HepG2 (cell line): ENCODE measurements around the gene ATXN1L. TPM values are rescaled to one million over a fixed set of nuclear protein-coding genes. Genes with fewer than 3 reads are reported as not detected.
A peak's percentile ranks its signal among the peaks of the same experiment; 100 is the strongest.

Source experiments
- IKZF5 ChIP-seq: IDR thresholded peaks from 2 replicates; pipeline ENCODE4 v1.6.1; 2018; ENCODE audit warnings: missing genetic modification reagents, mild to moderate bottlenecking, missing compliant biosample characterization
- IRF9 ChIP-seq: sonication (generic); formaldehyde crosslinking; IDR thresholded peaks from 2 replicates; pipeline ENCODE4 v1.8.0; 2022; ENCODE audit warnings: missing genetic modification reagents, mild to moderate bottlenecking, borderline replicate concordance
- KAT2B ChIP-seq: fragments of 150-350 bp; IDR thresholded peaks from 2 replicates; pipeline ENCODE4 v1.6.1; 2014; ENCODE audit warnings: low read depth, low read length, borderline replicate concordance
- KDM3A ChIP-seq: IDR thresholded peaks from 2 replicates; pipeline ENCODE4 v1.6.1; 2018; ENCODE audit warnings: low read depth, missing compliant biosample characterization
- NFATC3 ChIP-seq: sonication (generic); formaldehyde crosslinking; IDR thresholded peaks from 2 replicates; pipeline ENCODE4 v1.5.1; 2020; ENCODE audit warnings: mild to moderate bottlenecking, missing genetic modification reagents
- NFYB ChIP-seq: sonication (generic); formaldehyde crosslinking; IDR thresholded peaks from 2 replicates; pipeline ENCODE4 v1.4.0; 2020; ENCODE audit warnings: missing genetic modification reagents
- PCBP2 ChIP-seq: fragments of 200-400 bp; formaldehyde crosslinking; optimal IDR thresholded peaks from 2 replicates; pipeline ENCODE3; 2018; ENCODE audit warnings: low read length, low read depth; ENCODE audit not compliant: poor library complexity, severe bottlenecking
- RFXAP ChIP-seq: sonication (generic); formaldehyde crosslinking; IDR thresholded peaks from 2 replicates; pipeline ENCODE4 v1.4.0; 2020; ENCODE audit warnings: missing genetic modification reagents, borderline replicate concordance
- SMARCC2 ChIP-seq: fragments of 450-650 bp; IDR thresholded peaks from 2 replicates; pipeline ENCODE4 v1.6.1; 2017; ENCODE audit warnings: antibody characterized with exemption, mild to moderate bottlenecking
- TCF12 ChIP-seq, 2 experiments: fragments of 450-650 bp in 1 of 2; sonication (generic) in 1 of 2; formaldehyde crosslinking in 1 of 2; IDR thresholded peaks; 2 replicates each; pipeline versions ENCODE4 v1.6.1 to v1.8.0; 2017 to 2022; ENCODE audit warnings: antibody characterized with exemption in 1 of 2, mild to moderate bottlenecking in 1 of 2, missing genetic modification reagents in 1 of 2, moderate library complexity in 1 of 2
- THAP7 ChIP-seq: sonication (generic); formaldehyde crosslinking; IDR thresholded peaks from 2 replicates; pipeline ENCODE4 v1.8.1; 2023; ENCODE audit warnings: mild to moderate bottlenecking, missing genetic modification reagents
- ZNF331 ChIP-seq: sonication (generic); formaldehyde crosslinking; IDR thresholded peaks from 2 replicates; pipeline ENCODE4 v1.4.0; 2020; ENCODE audit warnings: missing genetic modification reagents
- ZNF337 ChIP-seq: sonication (generic); formaldehyde crosslinking; IDR thresholded peaks from 2 replicates; pipeline ENCODE4 v1.5.1; 2020; ENCODE audit warnings: missing genetic modification reagents, low read depth, mild to moderate bottlenecking, borderline replicate concordance
- ZNF567 ChIP-seq: sonication (generic); formaldehyde crosslinking; IDR thresholded peaks from 2 replicates; pipeline ENCODE4 v1.8.1; 2023; ENCODE audit warnings: mild to moderate bottlenecking, missing genetic modification reagents, borderline replicate concordance
- ZNF570 ChIP-seq: sonication (generic); formaldehyde crosslinking; IDR thresholded peaks from 2 replicates; pipeline ENCODE4 v1.4.0; 2020; ENCODE audit warnings: mild to moderate bottlenecking, missing genetic modification reagents, borderline replicate concordance
- ZNF607 ChIP-seq: sonication (generic); formaldehyde crosslinking; IDR thresholded peaks from 2 replicates; pipeline ENCODE4 v1.5.1; 2020; ENCODE audit warnings: missing genetic modification reagents, mild to moderate bottlenecking, borderline replicate concordance
- ZNF775 ChIP-seq: sonication (generic); formaldehyde crosslinking; IDR thresholded peaks from 2 replicates; pipeline ENCODE4 v1.4.0; 2020; ENCODE audit warnings: missing genetic modification reagents, mild to moderate bottlenecking, moderate library complexity, borderline replicate concordance
- ZNF841 ChIP-seq: sonication (generic); formaldehyde crosslinking; IDR thresholded peaks from 2 replicates; pipeline ENCODE4 v1.8.1; 2023; ENCODE audit warnings: missing genetic modification reagents, borderline replicate concordance
- polyA plus RNA-seq, 8 experiments: library from polyadenylated mRNA; depleted of rRNA in 3 of 8; stranded (reverse) in 7 of 8; unstranded in 1 of 8; fragments of >200 nt; fragmentation: Illumina TruSeq in 4 of 8; extraction: Trizol in 4 of 8; gene quantifications; 2 replicates each; pipeline versions ENCODE4 v1.2.1 to v1.2.3, GENCODE V29; 2011 to 2016; ENCODE audit warnings: low read depth in 4 of 8, missing spikeins in 1 of 8, mixed read lengths in 1 of 8; ENCODE audit not compliant: insufficient read depth in 1 of 8
- total RNA-seq, 5 experiments: library from RNA; depleted of rRNA; stranded (reverse); fragments of >200 nt; fragmentation: Illumina TruSeq; extraction: Trizol; gene quantifications; 2 replicates each; pipeline ENCODE4 v1.2.3, GENCODE V29; 2016; ENCODE audit warnings: low read depth in 1 of 5
- TF ChIP-seq, protein P1 (sequence below): sonication (generic); formaldehyde crosslinking; IDR thresholded peaks from 2 replicates; pipeline ENCODE4 v1.5.0; 2020; ENCODE audit warnings: mild to moderate bottlenecking, missing genetic modification reagents
- TF ChIP-seq, protein P2 (sequence below): sonication (generic); formaldehyde crosslinking; IDR thresholded peaks from 2 replicates; pipeline ENCODE4 v1.4.0; 2020; ENCODE audit warnings: mild to moderate bottlenecking, missing genetic modification reagents
- TF ChIP-seq, protein P3 (sequence below): sonication (generic); formaldehyde crosslinking; IDR thresholded peaks from 2 replicates; pipeline ENCODE4 v1.5.1; 2020; ENCODE audit warnings: missing genetic modification reagents, mild to moderate bottlenecking, borderline replicate concordance

Gene ATXN1L
- total and polyA plus RNA-seq, 2 of the 13 experiments (the other 11 are each of a cell fraction or from before 2014, with no cell fraction given), result 20.0 to 22.4 TPM

- TF ChIP-seq PCBP2 (no peak), RFXAP (CRISPR knock-in tag) (peak; percentile 83), TCF12 (IDR thresholded peaks at IDR 0.05) (no peak), TCF12 (CRISPR knock-in tag; IDR thresholded peaks at IDR 0.05) (0 out of 2 replicates have a peak, but pooled peaks have one; percentile 90), ZNF570 (CRISPR knock-in tag) (no peak), NFATC3 (CRISPR knock-in tag) (no peak; the same call in 1 of the 2 replicates), ZNF337 (no peak), ZNF331 (CRISPR knock-in tag) (peak; percentile 57), ZNF841 (no peak), SMARCC2 (no peak), ZNF775 (CRISPR knock-in tag) (no peak), ZNF607 (0 out of 2 replicates have a peak, but pooled peaks have one; percentile 21), NFYB (CRISPR knock-in tag) (peak; percentile 72), THAP7 (CRISPR knock-in tag) (peak; percentile 99), KAT2B (no peak), KDM3A (peak; percentile 78), ZNF567 (CRISPR knock-in tag) (no peak), IKZF5 (CRISPR knock-in tag) (peak; percentile 85), IRF9 (no peak)
- TF ChIP-seq, protein P1, sequence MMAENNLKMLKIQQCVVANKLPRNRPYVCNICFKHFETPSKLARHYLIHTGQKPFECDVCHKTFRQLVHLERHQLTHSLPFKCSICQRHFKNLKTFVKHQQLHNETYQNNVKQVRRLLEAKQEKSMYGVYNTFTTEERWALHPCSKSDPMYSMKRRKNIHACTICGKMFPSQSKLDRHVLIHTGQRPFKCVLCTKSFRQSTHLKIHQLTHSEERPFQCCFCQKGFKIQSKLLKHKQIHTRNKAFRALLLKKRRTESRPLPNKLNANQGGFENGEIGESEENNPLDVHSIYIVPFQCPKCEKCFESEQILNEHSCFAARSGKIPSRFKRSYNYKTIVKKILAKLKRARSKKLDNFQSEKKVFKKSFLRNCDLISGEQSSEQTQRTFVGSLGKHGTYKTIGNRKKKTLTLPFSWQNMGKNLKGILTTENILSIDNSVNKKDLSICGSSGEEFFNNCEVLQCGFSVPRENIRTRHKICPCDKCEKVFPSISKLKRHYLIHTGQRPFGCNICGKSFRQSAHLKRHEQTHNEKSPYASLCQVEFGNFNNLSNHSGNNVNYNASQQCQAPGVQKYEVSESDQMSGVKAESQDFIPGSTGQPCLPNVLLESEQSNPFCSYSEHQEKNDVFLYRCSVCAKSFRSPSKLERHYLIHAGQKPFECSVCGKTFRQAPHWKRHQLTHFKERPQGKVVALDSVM (CRISPR knock-in tag), result peak; percentile 35
- TF ChIP-seq, protein P2, sequence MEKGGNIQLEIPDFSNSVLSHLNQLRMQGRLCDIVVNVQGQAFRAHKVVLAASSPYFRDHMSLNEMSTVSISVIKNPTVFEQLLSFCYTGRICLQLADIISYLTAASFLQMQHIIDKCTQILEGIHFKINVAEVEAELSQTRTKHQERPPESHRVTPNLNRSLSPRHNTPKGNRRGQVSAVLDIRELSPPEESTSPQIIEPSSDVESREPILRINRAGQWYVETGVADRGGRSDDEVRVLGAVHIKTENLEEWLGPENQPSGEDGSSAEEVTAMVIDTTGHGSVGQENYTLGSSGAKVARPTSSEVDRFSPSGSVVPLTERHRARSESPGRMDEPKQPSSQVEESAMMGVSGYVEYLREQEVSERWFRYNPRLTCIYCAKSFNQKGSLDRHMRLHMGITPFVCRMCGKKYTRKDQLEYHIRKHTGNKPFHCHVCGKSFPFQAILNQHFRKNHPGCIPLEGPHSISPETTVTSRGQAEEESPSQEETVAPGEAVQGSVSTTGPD, result peak; percentile 74; the same call in 1 of the 2 replicates
- TF ChIP-seq, protein P3, sequence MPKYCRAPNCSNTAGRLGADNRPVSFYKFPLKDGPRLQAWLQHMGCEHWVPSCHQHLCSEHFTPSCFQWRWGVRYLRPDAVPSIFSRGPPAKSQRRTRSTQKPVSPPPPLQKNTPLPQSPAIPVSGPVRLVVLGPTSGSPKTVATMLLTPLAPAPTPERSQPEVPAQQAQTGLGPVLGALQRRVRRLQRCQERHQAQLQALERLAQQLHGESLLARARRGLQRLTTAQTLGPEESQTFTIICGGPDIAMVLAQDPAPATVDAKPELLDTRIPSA (CRISPR knock-in tag), result no peak; the same call in 1 of the 2 replicates
These were observed 37.0 kb upstream of the ATXN1L start, which contains the start of gene AP1G1 (continued) for GRCh38 chr16:71808593-71809459.
